Calu3 (cell line): Measurements from ENCODE around the gene NTRK1. TPM values are rescaled to one million over a fixed set of nuclear protein-coding genes. Genes with fewer than 3 reads are reported as not detected.

Experiments used
- BruUV-seq: library from RNA; stranded (reverse); fragments of 400-500 nt; replicated peaks from 2 replicates; lab custom pipeline; 2021; lab: Mats Ljungman, UMichigan
- CTCF ChIA-PET: fragments of 300-600 bp; sonication (Branson Sonifier 250); formaldehyde crosslinking; loops from one replicate; lab custom pipeline; 2022; ENCODE audit warnings: antibody characterized with exemption; lab: Charles Lee
- DNase-seq: peaks from one replicate; pipeline ENCODE4 v3.0.0; 2022
- H3K27ac Mint-ChIP-seq: one replicate; pipeline ENCODE4 v1.8.0; 2022; ENCODE audit warnings: mixed read lengths; ENCODE audit not compliant: unreplicated experiment
- H3K27me3 Mint-ChIP-seq: one replicate; pipeline ENCODE4 v1.8.0; 2022; ENCODE audit warnings: mixed read lengths; ENCODE audit not compliant: unreplicated experiment
- H3K36me3 Mint-ChIP-seq: one replicate; pipeline ENCODE4 v1.8.0; 2022; ENCODE audit warnings: mild to moderate bottlenecking, moderate library complexity, mixed read lengths; ENCODE audit not compliant: insufficient read depth, unreplicated experiment
- H3K4me1 Mint-ChIP-seq: one replicate; pipeline ENCODE4 v1.8.0; 2022; ENCODE audit warnings: mild to moderate bottlenecking, low read depth, mixed read lengths; ENCODE audit not compliant: unreplicated experiment
- H3K4me3 Mint-ChIP-seq: one replicate; pipeline ENCODE4 v1.8.0; 2022; ENCODE audit warnings: mild to moderate bottlenecking, low read depth, moderate library complexity, mixed read lengths; ENCODE audit not compliant: unreplicated experiment
- H3K9me3 Mint-ChIP-seq: one replicate; pipeline ENCODE4 v1.8.0; 2022; ENCODE audit warnings: low read depth, mixed read lengths; ENCODE audit not compliant: unreplicated experiment
- CTCF ChIP-seq: fragments of 200-600 bp; IDR thresholded peaks from one replicate; pipeline ENCODE4 v1.8.0; 2022; ENCODE audit warnings: antibody characterized with exemption; ENCODE audit not compliant: unreplicated experiment
- intact Hi-C: fragments of 100-400 bp; cut with micrococcal nuclease; formaldehyde crosslinking; loops from one replicate; pipeline ENCODE4 v1.10.0; 2022; ENCODE audit not compliant: unreplicated experiment
- total RNA-seq: library from RNA; stranded (reverse); gene quantifications from 2 replicates; pipeline ENCODE4 v1.2.3, GENCODE V29; 2022

NTRK1 gene
- total RNA-seq, 1 experiment from 2014 or later: not detected

- no peak for DNase-seq
- intact Hi-C loops: no loop called here
- H3K27me3 Mint-ChIP-seq: peaks cover 94% of the 10 kb centered on the region
- no peaks in the 10 kb centered on the region for H3K36me3 Mint-ChIP-seq
- H3K27ac Mint-ChIP-seq: no peak overlapping the region
- BruUV-seq: no TSS peak
- H3K9me3 Mint-ChIP-seq: no peaks in the 10 kb centered on the region
- TF ChIP-seq CTCF: no peak
- CTCF ChIA-PET: interaction anchor here (0.5 kb wide), 1 partner anchor 53 kb away, joined by 4 read pairs; no protein-coding TSS in a partner anchor
- no peaks in the 10 kb centered on the region for H3K4me1 Mint-ChIP-seq
- H3K4me3 Mint-ChIP-seq: no peak overlapping the region
Observed at GRCh38 chr1:156834322-156834721, 26.3 kb upstream of the NTRK1 start.

GRCh38 chr1:156836041-156836654, 24.5 kb upstream of the NTRK1 start:
- Mint-ChIP-seq H3K36me3 (no peaks in the 10 kb centered on the region), H3K27ac (no peak overlapping the region), H3K4me3 (no peak overlapping the region), H3K4me1 (no peaks in the 10 kb centered on the region), H3K27me3 (peaks cover 100% of the 10 kb centered on the region), H3K9me3 (no peaks in the 10 kb centered on the region)
- CTCF ChIA-PET: interaction anchor here (2.9 kb wide), 1 partner anchor 24 kb away, joined by 35 read pairs; the partner anchor contains the start of genes INSRR and NTRK1
- BruUV-seq: no TSS peak
- intact Hi-C loops: no loop called here
- no peak for TF ChIP-seq CTCF
- DNase-seq: no peak

GRCh38 chr1:156836892-156837291, 23.8 kb upstream of the NTRK1 start:
- H3K9me3 Mint-ChIP-seq: no peaks in the 10 kb centered on the region
- no peaks in the 10 kb centered on the region for H3K36me3 Mint-ChIP-seq
- peaks cover 100% of the 10 kb centered on the region for H3K27me3 Mint-ChIP-seq
- intact Hi-C loops: no loop called here
- no peaks in the 10 kb centered on the region for H3K4me1 Mint-ChIP-seq
- no TSS peak for BruUV-seq
- no peak overlapping the region for H3K27ac Mint-ChIP-seq
- DNase-seq: no peak
- H3K4me3 Mint-ChIP-seq: no peak overlapping the region
- TF ChIP-seq CTCF: no peak
- CTCF ChIA-PET: interaction anchor here (2.9 kb wide), 1 partner anchor 23 kb away, joined by 35 read pairs; the partner anchor contains the start of genes INSRR and NTRK1

GRCh38 chr1:156838972-156839371, 21.7 kb upstream of the NTRK1 start:
- peak; percentile 93 for TF ChIP-seq CTCF
- peak; percentile 47 for DNase-seq
- peaks cover 2% of the 10 kb centered on the region for H3K9me3 Mint-ChIP-seq
- no TSS peak for BruUV-seq
- peaks cover 100% of the 10 kb centered on the region for H3K27me3 Mint-ChIP-seq
- H3K36me3 Mint-ChIP-seq: no peaks in the 10 kb centered on the region
- CTCF ChIA-PET: interaction anchor here (0.7 to 2.9 kb wide), 9 partner anchors 19 to 150 kb away, joined by 3 to 35 read pairs (median 4); partner anchors contain the start of genes INSRR and NTRK1
- H3K27ac Mint-ChIP-seq: no peak overlapping the region
- H3K4me3 Mint-ChIP-seq: no peak overlapping the region
- no peaks in the 10 kb centered on the region for H3K4me1 Mint-ChIP-seq
- intact Hi-C loops: loop anchor here (2.0 kb wide), 1 partner anchor 52 kb away; no protein-coding TSS in a partner anchor
